ENCODE measurements around the gene HTRA1. TPM values are rescaled to one million over a fixed set of nuclear protein-coding genes. Genes with fewer than 3 reads are reported as not detected.

Gene HTRA1
- total and polyA plus RNA-seq, 10 of the 15 experiments (the other 5 are each of a cell fraction or from before 2014, with no cell fraction given): 0.13 TPM; not detected in 9

GRCh38 chr10:122508021-122508420, 46.7 kb downstream of the HTRA1 start (continued):
- TF ChIP-seq NR2C2 (IDR thresholded peaks at IDR 0.05; ENCODE audit: borderline replicate concordance, control insufficient read depth, insufficient read length, low read depth) (no peak), CEBPB (IDR thresholded peaks at IDR 0.05; ENCODE audit: borderline replicate concordance in 1 of 2, low read depth in 2 of 2, low read length in 2 of 2) (no peak), GABPA (IDR thresholded peaks at IDR 0.05; ENCODE audit: low read depth) (no peak), EGR1 (IDR thresholded peaks at IDR 0.05; ENCODE audit: borderline replicate concordance in 1 of 2, low read depth in 2 of 2, low read length in 2 of 2) (no peak)
- TF ChIP-seq, protein P1, sequence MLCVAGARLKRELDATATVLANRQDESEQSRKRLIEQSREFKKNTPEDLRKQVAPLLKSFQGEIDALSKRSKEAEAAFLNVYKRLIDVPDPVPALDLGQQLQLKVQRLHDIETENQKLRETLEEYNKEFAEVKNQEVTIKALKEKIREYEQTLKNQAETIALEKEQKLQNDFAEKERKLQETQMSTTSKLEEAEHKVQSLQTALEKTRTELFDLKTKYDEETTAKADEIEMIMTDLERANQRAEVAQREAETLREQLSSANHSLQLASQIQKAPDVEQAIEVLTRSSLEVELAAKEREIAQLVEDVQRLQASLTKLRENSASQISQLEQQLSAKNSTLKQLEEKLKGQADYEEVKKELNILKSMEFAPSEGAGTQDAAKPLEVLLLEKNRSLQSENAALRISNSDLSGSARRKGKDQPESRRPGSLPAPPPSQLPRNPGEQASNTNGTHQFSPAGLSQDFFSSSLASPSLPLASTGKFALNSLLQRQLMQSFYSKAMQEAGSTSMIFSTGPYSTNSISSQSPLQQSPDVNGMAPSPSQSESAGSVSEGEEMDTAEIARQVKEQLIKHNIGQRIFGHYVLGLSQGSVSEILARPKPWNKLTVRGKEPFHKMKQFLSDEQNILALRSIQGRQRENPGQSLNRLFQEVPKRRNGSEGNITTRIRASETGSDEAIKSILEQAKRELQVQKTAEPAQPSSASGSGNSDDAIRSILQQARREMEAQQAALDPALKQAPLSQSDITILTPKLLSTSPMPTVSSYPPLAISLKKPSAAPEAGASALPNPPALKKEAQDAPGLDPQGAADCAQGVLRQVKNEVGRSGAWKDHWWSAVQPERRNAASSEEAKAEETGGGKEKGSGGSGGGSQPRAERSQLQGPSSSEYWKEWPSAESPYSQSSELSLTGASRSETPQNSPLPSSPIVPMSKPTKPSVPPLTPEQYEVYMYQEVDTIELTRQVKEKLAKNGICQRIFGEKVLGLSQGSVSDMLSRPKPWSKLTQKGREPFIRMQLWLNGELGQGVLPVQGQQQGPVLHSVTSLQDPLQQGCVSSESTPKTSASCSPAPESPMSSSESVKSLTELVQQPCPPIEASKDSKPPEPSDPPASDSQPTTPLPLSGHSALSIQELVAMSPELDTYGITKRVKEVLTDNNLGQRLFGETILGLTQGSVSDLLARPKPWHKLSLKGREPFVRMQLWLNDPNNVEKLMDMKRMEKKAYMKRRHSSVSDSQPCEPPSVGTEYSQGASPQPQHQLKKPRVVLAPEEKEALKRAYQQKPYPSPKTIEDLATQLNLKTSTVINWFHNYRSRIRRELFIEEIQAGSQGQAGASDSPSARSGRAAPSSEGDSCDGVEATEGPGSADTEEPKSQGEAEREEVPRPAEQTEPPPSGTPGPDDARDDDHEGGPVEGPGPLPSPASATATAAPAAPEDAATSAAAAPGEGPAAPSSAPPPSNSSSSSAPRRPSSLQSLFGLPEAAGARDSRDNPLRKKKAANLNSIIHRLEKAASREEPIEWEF (IDR thresholded peaks at IDR 0.05; ENCODE audit: insufficient replicate concordance, low read depth, low read length): no peak

GRCh38 chr10:122509323-122509722, 48.0 kb downstream of the HTRA1 start:
- intact Hi-C loops (cut with micrococcal nuclease; ENCODE audit: unreplicated experiment) (no loop called here), in situ Hi-C loops (cut with MboI) (no loop called here)
- no peak for ATAC-seq
- Histone ChIP-seq H3K27ac (ENCODE audit: control insufficient read depth, insufficient read depth) (no peak overlapping the region), H3K4me3 (no peak overlapping the region), H3K4me1 (ENCODE audit: control insufficient read depth, insufficient read depth, low read length) (no peaks in the 10 kb centered on the region), H2AFZ (ENCODE audit: control insufficient read depth, low read depth, low read length) (no peak overlapping the region), H3K79me2 (ENCODE audit: control insufficient read depth, insufficient read depth, low read length) (no peaks in the 10 kb centered on the region), H4K20me1 (ENCODE audit: control insufficient read depth, insufficient read depth) (no peaks in the 10 kb centered on the region), H3K4me2 (ENCODE audit: control insufficient read depth, insufficient read depth) (no peak overlapping the region), H3K36me3 (ENCODE audit: control insufficient read depth in 2 of 2, insufficient read depth in 2 of 2, low read length in 1 of 2) (no peaks in the 10 kb centered on the region), H3K27me3 (replicated peaks in 1 of 2; ENCODE audit: control insufficient read depth in 2 of 2, insufficient read depth in 2 of 2, low read length in 1 of 2) (peaks cover 0 to 3% of the 10 kb centered on the region in 2 experiments; a peak in 2 of 4 replicates), H3K9ac (ENCODE audit: control insufficient read depth, insufficient read depth, low read length) (no peak overlapping the region), H3K9me3 (replicated peaks; ENCODE audit: control insufficient read depth, insufficient read depth, low read length) (no peaks in the 10 kb centered on the region)
- ChIA-PET POLR2A (no interaction called here), CTCF (no interaction called here), RAD21 (ENCODE audit: unreplicated experiment) (no interaction called here), SMC1A (ENCODE audit: uncharacterized antibody, unreplicated experiment) (no interaction called here)
- DNase-seq (ENCODE audit: low read depth, low spot score): no peak
- 24% methylated on average over 11 of the region's 11 CpGs for WGBS (ENCODE audit: insufficient coverage, insufficient replicate concordance, low lambda C conversion rate, missing lambda C conversion rate)
- TF ChIP-seq, protein P2, sequence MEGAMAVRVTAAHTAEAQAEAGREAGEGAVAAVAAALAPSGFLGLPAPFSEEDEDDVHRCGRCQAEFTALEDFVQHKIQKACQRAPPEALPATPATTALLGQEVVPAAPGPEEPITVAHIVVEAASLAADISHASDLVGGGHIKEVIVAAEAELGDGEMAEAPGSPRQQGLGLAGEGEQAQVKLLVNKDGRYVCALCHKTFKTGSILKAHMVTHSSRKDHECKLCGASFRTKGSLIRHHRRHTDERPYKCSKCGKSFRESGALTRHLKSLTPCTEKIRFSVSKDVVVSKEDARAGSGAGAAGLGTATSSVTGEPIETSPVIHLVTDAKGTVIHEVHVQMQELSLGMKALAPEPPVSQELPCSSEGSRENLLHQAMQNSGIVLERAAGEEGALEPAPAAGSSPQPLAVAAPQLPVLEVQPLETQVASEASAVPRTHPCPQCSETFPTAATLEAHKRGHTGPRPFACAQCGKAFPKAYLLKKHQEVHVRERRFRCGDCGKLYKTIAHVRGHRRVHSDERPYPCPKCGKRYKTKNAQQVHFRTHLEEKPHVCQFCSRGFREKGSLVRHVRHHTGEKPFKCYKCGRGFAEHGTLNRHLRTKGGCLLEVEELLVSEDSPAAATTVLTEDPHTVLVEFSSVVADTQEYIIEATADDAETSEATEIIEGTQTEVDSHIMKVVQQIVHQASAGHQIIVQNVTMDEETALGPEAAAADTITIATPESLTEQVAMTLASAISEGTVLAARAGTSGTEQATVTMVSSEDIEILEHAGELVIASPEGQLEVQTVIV (IDR thresholded peaks at IDR 0.05; ENCODE audit: borderline replicate concordance, partially characterized antibody): no peak
- no peak for TF ChIP-seq USF1 (IDR thresholded peaks at IDR 0.05; ENCODE audit: borderline replicate concordance, extremely low read length, insufficient read depth, low read depth, low read length)
- no peak for TF ChIP-seq EED (IDR thresholded peaks at IDR 0.05; ENCODE audit: low read depth)
- no peak for FAIRE-seq
- no TSS peak for BruUV-seq (replicated peaks)

Data from GM12878 (cell line).